Panc1 (cell line): Measurements from ENCODE around the gene LGI4. TPM values are rescaled to one million over a fixed set of nuclear protein-coding genes. Genes with fewer than 3 reads are reported as not detected.

ENCODE experiments used
- ATAC-seq: fragments of 200-7000 bp; cut with Tn5 transposase; 2 replicates; pipeline ENCODE4 v1.9.1; 2020; ENCODE audit warnings: mild to moderate bottlenecking, moderate library complexity
- BruUV-seq: library from RNA; stranded (reverse); fragments of 400-500 nt; replicated peaks from 2 replicates; lab custom pipeline; 2021; lab: Mats Ljungman, UMichigan
- CTCF ChIA-PET: fragments of 300-600 bp; sonication (Branson Sonifier 250); formaldehyde crosslinking; loops from one replicate; lab custom pipeline; 2022; ENCODE audit warnings: antibody characterized with exemption; lab: Charles Lee
- POLR2A ChIA-PET: fragments of 300-600 bp; sonication (Branson Sonifier 250); formaldehyde crosslinking; loops from one replicate; lab custom pipeline; 2022; ENCODE audit warnings: antibody characterized with exemption; lab: Charles Lee
- DNase-seq: peaks from one replicate; pipeline ENCODE4 v3.0.0-alpha.2; 2010; ENCODE audit warnings: low read depth, low spot score
- H3K27ac ChIP-seq: 2 replicates; pipeline ENCODE4 v1.5.1; 2011; ENCODE audit warnings: mild to moderate bottlenecking, low read length, inconsistent platforms
- H3K27me3 ChIP-seq: fragments of 200-500 bp; sonication (Bioruptor generic); 2 replicates; pipeline ENCODE4 v1.6.0; 2014; ENCODE audit warnings: low read length, inconsistent platforms; ENCODE audit not compliant: control insufficient read depth, insufficient read depth
- H3K36me3 ChIP-seq: fragments of 200-500 bp; sonication (Bioruptor generic); 2 replicates; pipeline ENCODE4 v1.5.1; 2014; ENCODE audit warnings: inconsistent platforms, mild to moderate bottlenecking, low read length, moderate library complexity; ENCODE audit not compliant: control insufficient read depth, insufficient read depth
- H3K4me1 ChIP-seq: 2 replicates; pipeline ENCODE4 v1.5.1; 2011; ENCODE audit warnings: inconsistent platforms, mild to moderate bottlenecking, low read length, moderate library complexity; ENCODE audit not compliant: control insufficient read depth, insufficient read depth
- H3K4me3 ChIP-seq, 2 experiments: 2 replicates each; pipeline ENCODE4 v1.5.1; 2011 to 2012; ENCODE audit warnings: low read depth in 2 of 2, low read length in 2 of 2, mild to moderate bottlenecking in 2 of 2, inconsistent platforms in 1 of 2, moderate library complexity in 1 of 2
- H3K9me3 ChIP-seq: fragments of 200-500 bp; sonication (Bioruptor generic); 2 replicates; pipeline ENCODE4 v1.5.1; 2014; ENCODE audit warnings: low read depth, mild to moderate bottlenecking, inconsistent platforms, low read length, moderate library complexity; ENCODE audit not compliant: control insufficient read depth, insufficient read depth
- POLR2AphosphoS5 ChIP-seq: IDR thresholded peaks from 2 replicates; pipeline ENCODE4 v1.6.1; 2012; ENCODE audit warnings: mild to moderate bottlenecking, low read depth, low read length, moderate library complexity
- SIN3A ChIP-seq: IDR thresholded peaks from 2 replicates; pipeline ENCODE4 v1.6.1; 2012; ENCODE audit warnings: low read depth, mild to moderate bottlenecking, low read length, moderate library complexity, borderline replicate concordance; ENCODE audit not compliant: insufficient read depth
- TCF7L2 ChIP-seq: IDR thresholded peaks from 2 replicates; pipeline ENCODE4 v1.6.1; 2011; ENCODE audit warnings: mild to moderate bottlenecking, low read depth, low read length, inconsistent platforms
- in situ Hi-C: cut with HindIII; loops from 2 replicates; pipeline ENCODE4 v1.10.0; 2016; ENCODE audit warnings: low sequenced_read_pairs, low pct_unique_long_range_greater_than_20kb
- intact Hi-C: fragments of 100-400 bp; cut with micrococcal nuclease; formaldehyde crosslinking; loops from one replicate; pipeline ENCODE4 v1.10.0; 2022; ENCODE audit not compliant: unreplicated experiment
- total RNA-seq: library from RNA; stranded (reverse); gene quantifications from one replicate; pipeline ENCODE4 v1.2.1, GENCODE V29; 2021; ENCODE audit not compliant: unreplicated experiment
- TF ChIP-seq, protein P1 (sequence below), 2 experiments: IDR thresholded peaks; 2 replicates each; pipeline ENCODE4 v1.6.1; 2011 to 2012; ENCODE audit warnings: low read depth in 2 of 2, control low read depth in 1 of 2, low read length in 1 of 2, mild to moderate bottlenecking in 1 of 2, moderate library complexity in 1 of 2; ENCODE audit not compliant: insufficient read depth in 1 of 2
- TF ChIP-seq, protein P2 (sequence below): fragments of 450-650 bp; IDR thresholded peaks from 2 replicates; pipeline ENCODE4 v1.5.1; 2017; ENCODE audit warnings: mild to moderate bottlenecking

The LGI4 gene
- total RNA-seq, 1 experiment from 2014 or later = 0.18 TPM

DNA sequence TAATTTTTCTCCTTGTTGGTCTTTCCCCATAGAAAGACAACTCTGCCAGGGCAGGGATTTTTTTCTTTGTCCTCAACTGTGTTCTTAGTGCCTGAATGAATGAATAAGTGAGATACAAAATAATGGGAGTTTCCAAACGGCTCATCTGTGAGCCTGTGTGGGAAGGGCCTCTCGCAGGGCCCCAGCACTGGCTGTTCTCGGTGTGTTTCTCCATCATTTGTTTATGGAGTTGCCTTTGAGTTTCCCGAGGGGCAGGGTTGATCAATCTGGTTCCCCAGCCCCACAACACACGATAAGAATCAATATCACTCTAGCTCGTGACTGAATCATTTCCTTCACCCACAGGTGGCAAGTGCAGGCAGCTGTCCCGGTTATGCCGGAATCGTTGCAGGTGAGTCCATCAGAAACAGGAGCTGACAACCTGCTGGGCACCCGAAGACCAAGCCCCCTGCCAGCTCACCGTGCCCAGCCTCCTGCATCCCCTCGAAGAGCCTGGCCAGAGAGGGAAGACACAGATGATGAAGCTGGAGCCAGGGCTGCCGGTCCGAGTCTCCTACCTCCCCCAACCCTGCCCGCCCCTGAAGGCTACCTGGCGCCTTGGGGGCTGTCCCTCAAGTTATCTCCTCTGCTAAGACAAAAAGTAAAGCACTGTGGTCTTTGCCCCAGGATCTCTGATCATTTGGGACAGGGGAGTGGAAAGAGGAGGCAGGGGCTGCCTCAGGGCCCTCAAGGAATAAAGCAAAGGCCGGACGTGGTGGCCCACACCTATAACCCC, 34.5 kb upstream of the LGI4 start:
- POLR2A ChIA-PET = no interaction called here

DNA sequence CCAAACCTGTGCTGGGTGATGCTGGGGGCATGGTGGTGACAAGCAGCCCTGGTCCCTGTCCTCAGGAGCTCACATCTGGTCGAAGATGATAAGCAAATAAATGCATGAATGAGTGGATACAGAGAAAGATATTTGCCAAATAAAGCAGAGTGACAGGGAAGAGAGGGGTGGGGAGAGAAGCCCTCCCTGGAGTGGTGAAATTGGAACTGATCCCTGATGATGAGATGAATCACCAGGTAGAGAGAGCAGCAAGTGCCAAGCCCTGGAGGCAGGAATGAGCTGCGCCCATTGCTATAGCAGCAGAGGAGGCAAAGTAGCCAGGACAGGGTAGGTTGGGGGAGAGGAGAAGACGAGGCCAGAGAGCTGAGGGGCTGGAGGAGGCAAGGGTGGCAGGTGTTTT, 33.3 kb upstream of the LGI4 start:
- Histone ChIP-seq H3K4me1 (no peaks in the 10 kb centered on the region), H3K9me3 (peaks cover 33% of the 10 kb centered on the region; the same call in 1 of the 2 replicates), H3K36me3 (no peaks in the 10 kb centered on the region), H3K27me3 (no peaks in the 10 kb centered on the region), H3K4me3 (no peak overlapping the region), H3K27ac (no peak overlapping the region)
- CTCF ChIA-PET = interaction anchor here (0.7 kb wide), 1 partner anchor 127 kb away, joined by 5 read pairs; no protein-coding TSS in a partner anchor
- 0 out of 2 replicates have a peak, but pooled peaks have one; percentile 45 for ATAC-seq
- in situ Hi-C loops (no loop called here), intact Hi-C loops (no loop called here)
- TF ChIP-seq TCF7L2 (no peak), POLR2AphosphoS5 (no peak), SIN3A (no peak)
- TF ChIP-seq, protein P1, sequence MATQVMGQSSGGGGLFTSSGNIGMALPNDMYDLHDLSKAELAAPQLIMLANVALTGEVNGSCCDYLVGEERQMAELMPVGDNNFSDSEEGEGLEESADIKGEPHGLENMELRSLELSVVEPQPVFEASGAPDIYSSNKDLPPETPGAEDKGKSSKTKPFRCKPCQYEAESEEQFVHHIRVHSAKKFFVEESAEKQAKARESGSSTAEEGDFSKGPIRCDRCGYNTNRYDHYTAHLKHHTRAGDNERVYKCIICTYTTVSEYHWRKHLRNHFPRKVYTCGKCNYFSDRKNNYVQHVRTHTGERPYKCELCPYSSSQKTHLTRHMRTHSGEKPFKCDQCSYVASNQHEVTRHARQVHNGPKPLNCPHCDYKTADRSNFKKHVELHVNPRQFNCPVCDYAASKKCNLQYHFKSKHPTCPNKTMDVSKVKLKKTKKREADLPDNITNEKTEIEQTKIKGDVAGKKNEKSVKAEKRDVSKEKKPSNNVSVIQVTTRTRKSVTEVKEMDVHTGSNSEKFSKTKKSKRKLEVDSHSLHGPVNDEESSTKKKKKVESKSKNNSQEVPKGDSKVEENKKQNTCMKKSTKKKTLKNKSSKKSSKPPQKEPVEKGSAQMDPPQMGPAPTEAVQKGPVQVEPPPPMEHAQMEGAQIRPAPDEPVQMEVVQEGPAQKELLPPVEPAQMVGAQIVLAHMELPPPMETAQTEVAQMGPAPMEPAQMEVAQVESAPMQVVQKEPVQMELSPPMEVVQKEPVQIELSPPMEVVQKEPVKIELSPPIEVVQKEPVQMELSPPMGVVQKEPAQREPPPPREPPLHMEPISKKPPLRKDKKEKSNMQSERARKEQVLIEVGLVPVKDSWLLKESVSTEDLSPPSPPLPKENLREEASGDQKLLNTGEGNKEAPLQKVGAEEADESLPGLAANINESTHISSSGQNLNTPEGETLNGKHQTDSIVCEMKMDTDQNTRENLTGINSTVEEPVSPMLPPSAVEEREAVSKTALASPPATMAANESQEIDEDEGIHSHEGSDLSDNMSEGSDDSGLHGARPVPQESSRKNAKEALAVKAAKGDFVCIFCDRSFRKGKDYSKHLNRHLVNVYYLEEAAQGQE (IDR thresholded peaks at IDR 0.05; ENCODE audit: insufficient read depth in 1 of 2, low read depth in 2 of 2, low read length in 1 of 2) = no peak
- TF ChIP-seq, protein P2, sequence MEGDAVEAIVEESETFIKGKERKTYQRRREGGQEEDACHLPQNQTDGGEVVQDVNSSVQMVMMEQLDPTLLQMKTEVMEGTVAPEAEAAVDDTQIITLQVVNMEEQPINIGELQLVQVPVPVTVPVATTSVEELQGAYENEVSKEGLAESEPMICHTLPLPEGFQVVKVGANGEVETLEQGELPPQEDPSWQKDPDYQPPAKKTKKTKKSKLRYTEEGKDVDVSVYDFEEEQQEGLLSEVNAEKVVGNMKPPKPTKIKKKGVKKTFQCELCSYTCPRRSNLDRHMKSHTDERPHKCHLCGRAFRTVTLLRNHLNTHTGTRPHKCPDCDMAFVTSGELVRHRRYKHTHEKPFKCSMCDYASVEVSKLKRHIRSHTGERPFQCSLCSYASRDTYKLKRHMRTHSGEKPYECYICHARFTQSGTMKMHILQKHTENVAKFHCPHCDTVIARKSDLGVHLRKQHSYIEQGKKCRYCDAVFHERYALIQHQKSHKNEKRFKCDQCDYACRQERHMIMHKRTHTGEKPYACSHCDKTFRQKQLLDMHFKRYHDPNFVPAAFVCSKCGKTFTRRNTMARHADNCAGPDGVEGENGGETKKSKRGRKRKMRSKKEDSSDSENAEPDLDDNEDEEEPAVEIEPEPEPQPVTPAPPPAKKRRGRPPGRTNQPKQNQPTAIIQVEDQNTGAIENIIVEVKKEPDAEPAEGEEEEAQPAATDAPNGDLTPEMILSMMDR = no peak
- DNase-seq = no peak
- BruUV-seq = no TSS peak
- POLR2A ChIA-PET = no interaction called here

More for the DNA sequence above, 34.5 kb upstream of the LGI4 start:
- H3K27me3 ChIP-seq = no peaks in the 10 kb centered on the region
- H3K4me3 ChIP-seq = no peak overlapping the region
- in situ Hi-C loops = no loop called here
- no peaks in the 10 kb centered on the region for H3K4me1 ChIP-seq
- DNase-seq (no peak), ATAC-seq (no peak)
- peaks cover 27% of the 10 kb centered on the region; the same call in 1 of the 2 replicates for H3K9me3 ChIP-seq
- TF ChIP-seq, protein P1 (IDR thresholded peaks at IDR 0.05; ENCODE audit: insufficient read depth in 1 of 2, low read depth in 2 of 2, low read length in 1 of 2) = no peak
- H3K27ac ChIP-seq = no peak overlapping the region
- intact Hi-C loops = no loop called here
- BruUV-seq = no TSS peak
- CTCF ChIA-PET = no interaction called here
- no peaks in the 10 kb centered on the region for H3K36me3 ChIP-seq
